ENCODE results near the gene MGRN1. TPM values are rescaled to one million over a fixed set of nuclear protein-coding genes. Genes with fewer than 3 reads are reported as not detected.
A peak's percentile ranks its signal among the peaks of the same experiment; 100 is the strongest.

The MGRN1 gene
- total RNA-seq, 4 donors from 2014 or later: 32.5 to 86.4 (median 57.6) TPM

DNA sequence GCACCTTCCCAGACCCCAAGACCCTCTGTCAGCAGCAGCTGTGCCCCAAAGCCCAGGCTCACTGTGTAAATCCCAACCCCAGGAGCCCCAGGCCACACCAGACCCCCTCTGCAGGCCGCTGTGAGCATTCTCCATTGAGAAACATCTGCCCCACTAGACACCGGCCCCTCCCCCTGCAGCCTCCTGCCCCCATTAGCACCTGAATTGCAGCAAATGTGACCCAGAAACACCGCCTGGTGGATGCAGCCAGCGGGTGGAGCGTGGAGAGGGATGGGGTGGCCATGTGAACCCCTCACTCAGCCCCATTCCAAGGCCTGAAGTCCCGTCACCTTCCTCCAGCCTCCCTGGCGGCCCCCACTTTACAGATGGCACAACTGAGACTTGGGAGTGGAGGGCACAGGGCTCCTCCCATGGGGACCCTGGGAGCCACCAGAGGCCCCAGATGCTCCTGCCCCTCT, 12.1 kb upstream of the MGRN1 start:
- no peak for TF ChIP-seq POLR2A (IDR thresholded peaks at IDR 0.05)
- TF ChIP-seq, protein P1, sequence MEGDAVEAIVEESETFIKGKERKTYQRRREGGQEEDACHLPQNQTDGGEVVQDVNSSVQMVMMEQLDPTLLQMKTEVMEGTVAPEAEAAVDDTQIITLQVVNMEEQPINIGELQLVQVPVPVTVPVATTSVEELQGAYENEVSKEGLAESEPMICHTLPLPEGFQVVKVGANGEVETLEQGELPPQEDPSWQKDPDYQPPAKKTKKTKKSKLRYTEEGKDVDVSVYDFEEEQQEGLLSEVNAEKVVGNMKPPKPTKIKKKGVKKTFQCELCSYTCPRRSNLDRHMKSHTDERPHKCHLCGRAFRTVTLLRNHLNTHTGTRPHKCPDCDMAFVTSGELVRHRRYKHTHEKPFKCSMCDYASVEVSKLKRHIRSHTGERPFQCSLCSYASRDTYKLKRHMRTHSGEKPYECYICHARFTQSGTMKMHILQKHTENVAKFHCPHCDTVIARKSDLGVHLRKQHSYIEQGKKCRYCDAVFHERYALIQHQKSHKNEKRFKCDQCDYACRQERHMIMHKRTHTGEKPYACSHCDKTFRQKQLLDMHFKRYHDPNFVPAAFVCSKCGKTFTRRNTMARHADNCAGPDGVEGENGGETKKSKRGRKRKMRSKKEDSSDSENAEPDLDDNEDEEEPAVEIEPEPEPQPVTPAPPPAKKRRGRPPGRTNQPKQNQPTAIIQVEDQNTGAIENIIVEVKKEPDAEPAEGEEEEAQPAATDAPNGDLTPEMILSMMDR (IDR thresholded peaks at IDR 0.05): no peak
- DNase-seq: no peak
- 93 to 96% methylated on average over 6 to 7 of the region's 7 CpGs for WGBS, 2 donors
- no peak overlapping the region for H3K4me3 ChIP-seq (replicated peaks in 1 of 3)
- no peak overlapping the region for H3K27ac ChIP-seq
- H3K9me3 ChIP-seq: no peaks in the 10 kb centered on the region
- H3K4me1 ChIP-seq: peaks cover 38 to 55% of the 10 kb centered on the region in 2 donors
- no peaks in the 10 kb centered on the region for H3K27me3 ChIP-seq
- intact Hi-C loops (cut with DNase I): no loop called here
- peaks cover 8 to 12% of the 10 kb centered on the region in 2 donors for H3K36me3 ChIP-seq

DNA sequence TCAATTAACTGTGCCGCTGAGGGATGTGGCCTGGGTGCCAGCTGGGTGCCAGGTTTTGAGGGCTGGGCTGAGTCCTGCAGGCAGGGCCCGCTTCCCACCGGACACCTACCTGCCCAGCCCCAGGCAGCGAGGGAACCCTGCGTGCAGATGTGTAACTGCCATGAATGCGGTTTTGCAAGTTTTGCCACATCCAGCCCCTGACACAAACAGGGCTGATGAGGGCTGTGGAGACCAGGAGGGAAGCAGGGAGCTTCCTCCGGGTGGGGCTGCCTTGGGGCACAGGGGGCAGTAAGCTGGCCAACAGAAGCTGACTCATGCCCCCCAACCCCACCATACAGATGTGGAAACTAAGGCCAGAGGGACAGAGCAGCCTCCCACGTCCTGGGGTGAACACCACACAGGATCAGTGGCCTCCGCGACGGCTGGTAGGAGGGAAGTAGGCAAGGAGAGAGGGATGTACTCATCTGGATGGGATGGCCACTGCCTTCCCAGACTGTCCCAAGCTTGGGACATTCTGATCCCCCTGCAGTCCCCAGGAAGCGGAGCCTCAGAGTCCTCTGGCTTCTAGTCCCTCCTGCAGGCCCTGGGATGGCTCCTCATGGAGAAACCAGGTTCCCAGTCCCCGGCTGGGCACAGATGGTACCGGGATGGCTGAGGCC, 11.5 kb upstream of the MGRN1 start:
- H3K27me3 ChIP-seq: no peaks in the 10 kb centered on the region
- H3K4me1 ChIP-seq: peaks cover 40 to 55% of the 10 kb centered on the region in 2 donors
- intact Hi-C loops (cut with DNase I): no loop called here
- H3K36me3 ChIP-seq: peaks cover 8 to 9% of the 10 kb centered on the region in 2 donors
- 68 to 72% methylated on average over 7 to 9 of the region's 14 CpGs for WGBS, 2 donors
- peak in 1 of 2 donors; percentile 44 for DNase-seq
- TF ChIP-seq, protein P1 (IDR thresholded peaks at IDR 0.05): no peak
- no peak for TF ChIP-seq POLR2A (IDR thresholded peaks at IDR 0.05)
- peak overlapping the region in 2 of 3 donors; percentile 86 to 94 for H3K4me3 ChIP-seq (replicated peaks in 1 of 3)
- H3K27ac ChIP-seq: peak overlapping the region; percentile 79 to 98 (median 95)
- no peaks in the 10 kb centered on the region for H3K9me3 ChIP-seq

DNA sequence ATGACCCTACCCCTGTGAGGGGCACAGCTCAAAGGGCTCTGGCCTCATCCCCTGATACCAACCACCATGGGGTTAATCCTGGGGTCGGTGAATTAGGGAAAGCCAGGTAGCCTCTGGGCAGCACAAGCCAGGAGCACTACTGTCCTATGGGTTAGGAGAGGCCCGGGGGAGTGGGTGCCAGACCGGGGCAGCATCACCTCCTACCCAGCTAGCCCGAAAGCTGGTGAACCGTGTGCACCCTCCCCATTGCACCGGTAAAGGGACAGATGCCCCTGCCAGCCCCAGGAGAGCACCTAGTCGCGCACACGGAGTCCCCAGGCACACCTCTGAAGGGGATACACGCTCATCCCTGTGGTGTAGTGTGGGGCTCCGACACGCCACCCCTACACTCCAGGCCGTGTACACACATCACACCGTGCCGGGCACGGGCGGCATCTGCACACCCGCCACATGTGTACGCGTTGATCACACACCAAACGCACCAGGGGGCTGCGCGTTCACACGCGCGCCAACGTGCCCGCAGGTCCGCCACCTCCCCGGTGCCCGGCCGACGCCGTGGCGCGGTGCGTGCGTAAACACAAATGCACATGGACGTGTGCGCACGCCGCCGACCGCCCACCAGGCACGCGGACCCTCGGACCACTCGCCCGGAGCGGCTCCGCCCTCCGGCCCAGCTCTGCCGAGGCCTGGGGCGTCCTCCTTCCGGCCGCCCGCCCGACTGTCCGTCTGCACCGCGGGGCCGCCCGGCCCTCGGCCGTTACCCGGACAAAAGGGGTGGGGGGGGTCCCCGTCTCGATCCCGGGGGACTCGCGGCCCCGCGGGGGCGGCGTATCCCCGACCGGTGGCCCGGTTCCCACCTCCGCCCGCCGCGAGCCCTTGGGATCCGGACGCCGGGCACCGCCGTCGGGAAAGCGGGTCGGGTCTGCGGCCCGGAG, 10.7 kb upstream of the MGRN1 start:
- no peaks in the 10 kb centered on the region for H3K9me3 ChIP-seq
- peak; percentile 37 to 52 for DNase-seq
- no peaks in the 10 kb centered on the region for H3K27me3 ChIP-seq
- intact Hi-C loops (cut with DNase I): no loop called here
- WGBS, 2 donors: 1% methylated on average over 31 to 34 of the region's 92 CpGs
- peaks cover 41 to 57% of the 10 kb centered on the region in 2 donors for H3K4me1 ChIP-seq
- H3K36me3 ChIP-seq: peaks cover 2 to 3% of the 10 kb centered on the region in 2 donors
- H3K4me3 ChIP-seq (replicated peaks in 1 of 3): peak overlapping the region; percentile 86 to 95 (median 94)
- peak overlapping the region; percentile 79 to 98 (median 95) for H3K27ac ChIP-seq
- TF ChIP-seq, protein P1 (IDR thresholded peaks at IDR 0.05): no peak
- no peak for TF ChIP-seq POLR2A (IDR thresholded peaks at IDR 0.05)

DNA sequence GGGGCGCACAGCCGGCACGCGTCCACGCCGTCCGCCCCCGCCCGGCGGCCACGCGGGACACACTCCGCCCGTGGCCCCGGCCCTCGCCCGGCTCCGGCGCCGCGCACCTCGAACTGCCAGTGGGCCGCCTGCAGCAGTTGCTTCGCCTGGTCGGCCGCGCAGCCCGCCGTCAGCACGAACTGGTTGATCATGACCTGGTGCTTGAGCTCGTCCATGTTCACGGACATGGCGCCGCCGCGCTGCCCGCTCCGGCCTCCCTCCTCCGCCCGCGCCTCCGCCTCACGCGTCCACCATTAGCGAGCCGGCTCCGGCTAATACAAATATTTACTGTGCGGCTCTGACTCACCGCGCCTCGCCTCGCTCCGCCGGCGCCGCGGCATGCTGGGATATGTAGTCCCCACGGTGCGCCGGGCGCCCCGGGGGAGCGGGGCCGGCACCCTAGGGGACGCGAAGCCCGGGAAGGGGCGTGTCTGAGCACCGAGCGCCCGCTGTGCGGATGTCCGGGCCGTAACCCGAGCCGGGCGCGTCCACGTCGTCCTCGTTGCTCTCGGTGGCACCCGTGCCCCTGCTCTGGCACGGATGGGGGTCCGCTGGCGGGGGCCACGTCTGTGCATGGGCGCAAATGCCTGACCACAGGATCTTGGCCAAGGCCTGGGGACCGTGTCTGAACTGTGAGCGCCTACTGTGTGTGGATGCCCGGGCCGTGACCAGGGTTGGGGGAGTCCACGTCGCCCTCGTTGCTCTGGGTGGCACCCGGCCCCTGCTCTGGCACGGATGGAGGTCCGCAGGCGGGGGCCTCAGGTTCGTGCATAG, 9.8 kb upstream of the MGRN1 start, which contains the start of gene UBALD1:
Gene UBALD1, minus strand, starts transcription at position 318 of the 813 bp plus-strand sequence. Its CDS starts 91 bp downstream, at position 227.
- TF ChIP-seq, protein P1 (IDR thresholded peaks at IDR 0.05): peak in 1 of 6 experiments; percentile 19
- TF ChIP-seq POLR2A (IDR thresholded peaks at IDR 0.05): peak; percentile 85 to 98
- Histone ChIP-seq H3K4me1 (peaks cover 41 to 62% of the 10 kb centered on the region in 2 donors), H3K9me3 (no peaks in the 10 kb centered on the region), H3K27me3 (no peaks in the 10 kb centered on the region), H3K4me3 (replicated peaks in 1 of 3) (peak within 1 kb of the TSS; percentile 86 to 95 (median 94)), H3K27ac (peak within 1 kb of the TSS; percentile 79 to 98 (median 95)), H3K36me3 (no peaks in the 10 kb centered on the region)
- 20 to 58% methylated on average over 2 to 15 of the region's 100 CpGs for WGBS, 2 donors
- intact Hi-C loops (cut with DNase I): loop anchor here (5.0 kb wide), 1 partner anchor 83 kb away; no protein-coding TSS in a partner anchor
- DNase-seq: peak; percentile 88
